GM18507 (cell line): Measurements from ENCODE around the gene SAA4.
"Not testable (repeated sequence)": the region's sequence is repeated elsewhere in the genome, so short reads cannot be mapped to it uniquely, and the experiment has no call there.

Source experiments
- DNase-seq: peaks from one replicate; pipeline ENCODE4 v3.0.0; 2011; ENCODE audit warnings: low read depth; ENCODE audit not compliant: insufficient read length; ENCODE audit errors: extremely low spot score
- FAIRE-seq: peaks from 2 replicates; lab custom pipeline; 2011; peaks lifted over from hg19 to GRCh38; lab: Jason Lieb, UNC

Gene SAA4

DNA sequence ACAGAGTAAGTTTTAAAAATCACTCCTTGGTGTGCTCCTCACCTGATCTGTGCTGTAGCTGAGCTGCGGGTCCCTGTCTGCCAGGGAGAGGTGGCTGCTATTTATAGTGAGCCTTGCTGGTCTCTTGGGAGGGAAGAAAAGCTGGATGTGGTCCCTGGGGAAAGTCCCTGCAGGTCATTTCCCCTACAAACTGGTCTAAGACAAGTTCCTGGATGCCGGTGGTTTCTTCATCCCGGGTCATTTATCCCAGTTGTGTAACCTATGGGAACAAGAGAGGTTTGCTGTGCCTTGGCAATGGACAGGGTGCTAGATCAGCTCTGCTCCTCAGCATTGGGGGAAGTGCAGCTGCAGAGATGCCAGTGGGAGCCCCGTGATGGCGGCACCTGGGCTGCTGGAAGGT lies 12.0 kb upstream of the SAA4 start, which contains the start of gene SAA2:
Gene SAA2, minus strand, starts transcription at position 108 of the 400 bp plus-strand sequence. CDS start 657 bp downstream, outside the sequence.
- FAIRE-seq (no peak), DNase-seq (no peak)

DNA sequence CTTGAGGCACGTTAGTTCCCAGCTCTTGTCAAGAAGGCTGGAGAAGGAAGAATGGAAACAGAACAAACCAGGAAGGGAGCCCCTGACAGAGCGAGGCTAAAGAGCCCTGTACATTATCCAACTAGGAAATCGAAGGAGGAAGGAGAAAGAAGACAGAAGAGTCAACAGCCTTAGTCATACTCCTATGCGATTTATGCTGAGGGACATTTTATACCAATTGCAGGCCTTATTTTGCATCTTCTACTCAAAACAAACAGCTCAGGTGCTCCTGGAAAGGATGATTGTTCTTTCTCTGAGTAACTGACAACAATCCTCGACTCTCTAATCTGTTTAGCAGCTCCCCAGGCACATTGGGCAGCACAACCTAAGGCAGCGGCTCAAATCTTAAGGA lies 10.6 kb upstream of the SAA4 start:
- not testable (repeated sequence) for DNase-seq, FAIRE-seq

DNA sequence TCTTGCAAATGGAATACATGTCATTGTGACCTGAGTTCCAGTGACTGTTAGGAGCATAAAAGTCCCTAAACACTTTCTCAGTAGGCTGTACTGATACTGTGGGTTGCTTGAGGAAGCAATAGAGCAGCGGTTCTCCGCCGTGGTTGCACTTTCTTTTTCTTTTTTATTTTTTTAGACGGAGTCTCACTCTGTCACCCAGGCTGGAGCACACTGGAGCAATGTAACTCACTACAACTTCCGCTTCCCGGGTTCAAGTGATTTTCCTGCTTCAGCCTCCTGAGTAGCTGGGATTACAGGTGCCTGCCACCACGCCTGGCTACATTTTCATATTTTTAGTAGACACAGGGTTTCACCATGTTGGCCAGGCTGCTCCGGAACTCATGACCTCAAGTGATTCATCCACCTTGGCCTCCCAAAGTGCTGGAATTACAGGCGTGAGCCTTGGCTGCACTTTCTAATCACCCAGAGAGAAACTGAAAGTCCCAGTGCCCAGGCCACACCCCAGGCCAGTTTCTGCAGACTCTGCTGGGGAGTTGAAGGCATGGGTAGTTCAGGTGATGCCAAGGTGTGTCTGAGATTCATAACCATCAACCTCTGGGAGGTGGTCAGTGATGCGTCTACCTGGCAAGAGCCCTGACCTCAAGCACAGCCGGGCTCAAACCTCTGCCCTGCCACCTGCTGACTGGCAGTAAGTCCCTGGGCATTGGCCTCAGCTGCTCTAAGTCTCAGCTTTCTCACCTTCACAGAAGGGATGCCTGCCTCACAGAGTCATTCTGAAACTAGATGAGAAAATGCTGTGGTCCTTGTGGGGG lies 10.0 kb upstream of the SAA4 start:
- peak; percentile 97 for FAIRE-seq
- not testable (repeated sequence) for DNase-seq

DNA sequence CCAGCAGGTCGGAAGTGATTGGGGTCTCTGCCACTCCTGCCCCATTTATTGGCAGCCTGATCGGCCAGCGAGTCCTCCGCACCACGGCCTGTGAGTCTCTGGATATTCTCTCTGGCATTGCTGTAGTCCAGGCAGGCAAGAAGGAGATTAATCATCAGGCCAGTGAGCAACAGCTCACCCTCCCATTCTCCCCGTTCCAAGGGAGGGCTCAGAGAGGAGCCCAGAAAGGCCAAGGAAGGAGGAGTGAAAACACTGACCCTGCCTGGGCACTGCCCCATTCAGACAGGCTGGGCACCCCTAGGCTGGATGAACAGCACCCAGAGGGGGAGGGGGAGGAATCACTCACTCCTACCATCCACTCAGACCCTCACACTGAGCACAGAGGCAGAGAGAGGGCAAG lies 8.8 kb upstream of the SAA4 start:
- FAIRE-seq (no peak), DNase-seq (no peak)

DNA sequence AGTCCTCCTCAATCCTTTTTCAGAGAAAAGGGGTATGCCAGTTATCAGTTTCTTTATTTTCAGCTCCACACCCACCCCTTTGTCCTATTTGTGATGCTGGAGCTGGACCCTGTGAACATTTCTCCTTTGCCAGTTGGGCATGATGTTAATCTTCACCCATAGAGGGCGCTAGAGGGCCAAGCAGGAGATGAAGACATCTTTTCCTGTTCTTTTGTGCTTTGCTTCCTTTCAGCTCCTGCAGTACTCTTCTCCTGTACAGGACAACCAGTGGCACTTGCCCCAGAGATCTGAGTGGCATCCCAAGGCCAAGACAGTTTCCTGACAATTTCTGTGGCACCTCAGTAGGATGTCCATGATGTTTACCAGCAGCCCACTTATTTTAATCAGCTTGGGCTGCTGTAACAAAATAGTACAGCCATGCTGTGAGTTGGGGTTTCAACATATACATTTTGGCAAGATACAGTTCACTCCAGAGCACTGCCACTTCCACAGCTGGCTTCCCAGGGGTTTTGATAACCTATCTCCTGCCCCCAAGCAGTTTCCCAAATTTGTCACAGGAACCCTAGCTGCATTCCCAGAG lies 7.3 kb upstream of the SAA4 start:
- no peak for DNase-seq
- FAIRE-seq: peak; percentile 83

DNA sequence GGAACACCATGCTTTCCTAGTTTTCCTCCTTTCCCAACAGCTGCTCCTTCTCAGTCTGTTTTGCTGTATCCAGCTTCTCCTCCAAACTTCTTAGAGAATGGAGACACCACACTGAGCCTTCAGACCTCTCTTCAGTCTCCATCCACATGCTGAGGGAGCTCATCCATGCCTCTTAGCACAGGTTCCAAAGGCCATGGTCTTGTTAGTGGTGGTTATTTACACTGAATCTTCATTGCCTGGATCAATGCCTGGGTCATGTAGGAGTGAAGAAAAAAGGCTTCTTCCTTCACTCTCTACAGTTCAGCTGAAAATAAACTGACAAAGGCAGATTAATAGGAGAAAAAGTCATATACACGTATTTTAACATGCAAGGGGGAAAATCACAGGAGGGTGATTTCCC lies 3.1 kb upstream of the SAA4 start:
- FAIRE-seq: no peak
- no peak for DNase-seq

DNA sequence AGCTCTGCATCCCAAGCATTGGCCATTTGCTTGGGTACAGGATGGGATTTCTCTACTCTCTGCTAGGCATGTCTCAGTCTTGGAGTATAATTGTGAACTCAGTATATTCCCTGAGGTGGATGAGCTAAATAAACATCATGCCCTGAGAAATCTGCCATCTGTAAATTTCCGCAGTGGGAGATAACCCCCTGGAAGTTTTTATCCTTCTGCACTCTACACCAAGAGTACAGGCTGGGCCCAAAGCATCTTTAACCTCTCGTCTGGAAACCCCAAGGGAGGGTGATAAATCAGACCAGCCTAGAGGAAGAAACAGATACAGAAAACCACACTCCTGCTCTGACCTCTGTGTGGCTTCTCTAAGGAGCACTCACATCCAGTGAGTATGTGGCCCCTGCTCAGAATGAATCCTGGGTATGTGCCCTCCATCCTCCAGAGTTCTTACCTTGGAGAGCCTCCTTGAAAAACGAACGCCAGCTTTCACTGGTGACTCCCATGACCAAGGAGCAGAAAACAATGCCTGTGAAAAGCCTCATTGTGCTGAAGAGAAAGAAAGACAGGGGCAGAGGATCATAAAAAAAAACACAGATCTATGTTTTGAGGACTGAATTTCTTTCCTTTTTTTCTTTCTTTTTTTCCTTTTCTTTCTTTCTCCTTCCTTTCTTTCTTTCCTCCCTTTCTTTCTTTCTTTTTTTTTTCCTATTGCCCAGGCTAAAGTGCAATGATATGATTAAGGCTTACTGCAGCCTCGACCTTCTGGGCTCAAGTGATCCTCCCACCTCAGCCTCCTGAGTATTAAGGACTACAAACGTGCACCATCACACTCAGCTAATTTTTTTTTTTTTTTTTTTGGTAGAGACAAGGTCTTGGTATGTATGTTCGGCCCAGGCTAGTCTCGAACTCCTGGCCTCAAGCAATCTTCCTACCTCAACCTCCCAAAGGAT lies 938 bp downstream of the SAA4 start:
- FAIRE-seq (no peak), DNase-seq (no peak)

DNA sequence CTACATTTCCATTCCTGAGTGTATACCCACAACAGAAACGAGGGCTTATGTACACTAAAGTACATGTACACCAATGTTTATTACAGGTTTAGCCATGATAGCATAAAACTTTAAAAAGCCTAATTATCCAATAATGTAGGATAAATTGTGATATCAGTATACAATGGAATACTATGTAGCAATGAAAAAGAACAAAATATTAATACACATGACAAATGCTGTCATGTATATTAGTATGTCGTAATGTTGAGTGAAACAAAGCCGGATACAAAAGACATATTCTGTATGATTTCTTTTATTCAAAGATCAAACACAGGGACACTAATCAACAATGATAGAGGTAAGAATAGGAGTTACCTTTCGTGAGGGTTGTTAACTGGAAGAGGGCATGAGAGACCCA lies 2.7 kb downstream of the SAA4 start:
- no peak for FAIRE-seq
- no peak for DNase-seq

DNA sequence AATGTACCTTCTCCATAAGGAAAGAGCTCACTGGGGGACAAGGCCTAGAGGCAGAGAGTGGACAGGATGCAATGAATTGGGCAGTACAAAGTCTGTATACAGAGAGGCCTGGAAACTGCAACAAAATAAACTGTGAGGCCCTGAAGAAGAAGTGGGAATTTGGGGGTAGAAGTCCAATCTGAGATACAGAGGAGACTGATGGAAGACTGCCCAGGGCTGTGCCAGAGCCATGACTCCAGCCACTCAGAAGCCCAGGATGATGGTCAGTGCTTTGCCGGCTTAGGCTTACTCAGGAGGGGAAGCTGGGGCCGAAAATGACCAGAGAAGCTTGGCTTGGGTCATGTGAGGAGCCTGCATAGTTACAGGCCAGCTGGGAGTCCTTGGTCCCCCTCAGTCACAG lies 5.7 kb downstream of the SAA4 start:
- FAIRE-seq: no peak
- DNase-seq: no peak

DNA sequence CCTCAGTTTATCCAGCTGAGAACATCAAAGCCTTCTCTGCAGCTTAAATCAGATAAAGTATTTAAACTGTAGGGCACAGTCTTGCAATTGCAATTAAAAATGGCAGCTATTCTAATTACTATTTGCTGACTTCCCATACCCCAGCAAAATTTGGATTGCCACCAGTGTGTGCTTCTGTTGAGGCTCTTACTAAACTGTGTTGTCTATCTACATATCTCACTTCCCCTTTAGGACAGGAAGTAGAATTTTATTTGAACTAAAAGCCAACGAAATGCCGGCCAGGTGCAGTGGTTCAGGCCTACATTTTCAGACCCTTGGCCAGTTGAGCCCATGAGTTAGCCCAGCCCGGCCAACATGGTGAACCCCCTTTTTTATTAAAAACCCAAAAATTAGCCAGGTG lies 7.1 kb downstream of the SAA4 start:
- DNase-seq (peak; percentile 53), FAIRE-seq (peak; percentile 85)

DNA sequence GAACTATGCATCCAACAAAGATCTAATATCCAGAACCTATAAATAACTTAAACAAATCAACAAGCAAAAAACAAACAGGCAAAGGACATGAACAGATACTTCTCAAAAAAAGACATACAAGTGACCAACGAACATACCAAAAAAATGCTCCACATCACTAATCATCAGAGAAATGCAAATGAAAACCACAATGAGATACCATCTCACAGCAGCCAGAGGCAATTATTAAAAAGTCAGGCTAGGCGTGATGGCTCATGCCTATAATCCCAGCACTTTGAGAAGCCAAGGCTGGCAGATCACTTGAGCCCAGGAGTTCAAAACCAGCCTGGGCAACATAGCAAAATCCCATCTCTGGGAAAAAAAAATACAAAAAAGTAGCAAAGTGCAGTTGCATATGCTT lies 10.7 kb downstream of the SAA4 start:
- FAIRE-seq (peak; percentile 72), DNase-seq (no peak)

DNA sequence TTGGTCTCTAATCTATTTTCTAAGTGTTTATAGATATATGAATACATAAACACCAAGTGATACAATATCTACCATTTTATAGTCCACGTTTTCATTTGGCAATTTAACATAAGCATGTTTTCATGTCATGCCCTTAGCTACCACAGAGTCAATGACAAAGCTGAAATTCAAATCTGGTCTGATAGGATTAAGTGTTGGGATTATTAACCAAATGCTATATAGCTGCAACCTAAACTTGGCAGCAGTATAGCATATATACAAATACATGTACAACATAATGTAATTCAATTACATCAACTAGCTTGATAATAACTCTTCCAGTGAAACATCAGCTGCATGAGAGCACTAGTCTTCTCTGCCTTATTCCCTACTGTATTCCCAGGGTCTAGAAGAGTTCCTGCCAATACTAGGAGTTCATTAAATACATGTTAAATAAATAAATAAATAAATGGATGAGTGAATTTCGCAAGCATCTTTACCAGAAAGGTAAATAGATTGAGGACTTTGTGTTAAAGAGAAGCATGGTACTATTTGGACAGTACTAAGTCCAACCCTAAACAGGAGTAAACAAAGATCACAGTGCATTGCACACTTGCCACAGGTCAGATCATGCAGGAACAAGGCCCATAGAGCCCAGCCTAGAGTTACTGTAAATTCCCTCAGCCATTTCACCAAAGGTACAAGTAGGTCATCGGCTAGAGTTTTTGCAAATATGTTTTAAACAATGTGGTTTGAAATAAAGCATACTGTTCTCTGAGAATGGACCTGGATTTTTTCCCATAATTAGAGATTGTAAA lies 12.8 kb downstream of the SAA4 start:
- FAIRE-seq: no peak
- no peak for DNase-seq

DNA sequence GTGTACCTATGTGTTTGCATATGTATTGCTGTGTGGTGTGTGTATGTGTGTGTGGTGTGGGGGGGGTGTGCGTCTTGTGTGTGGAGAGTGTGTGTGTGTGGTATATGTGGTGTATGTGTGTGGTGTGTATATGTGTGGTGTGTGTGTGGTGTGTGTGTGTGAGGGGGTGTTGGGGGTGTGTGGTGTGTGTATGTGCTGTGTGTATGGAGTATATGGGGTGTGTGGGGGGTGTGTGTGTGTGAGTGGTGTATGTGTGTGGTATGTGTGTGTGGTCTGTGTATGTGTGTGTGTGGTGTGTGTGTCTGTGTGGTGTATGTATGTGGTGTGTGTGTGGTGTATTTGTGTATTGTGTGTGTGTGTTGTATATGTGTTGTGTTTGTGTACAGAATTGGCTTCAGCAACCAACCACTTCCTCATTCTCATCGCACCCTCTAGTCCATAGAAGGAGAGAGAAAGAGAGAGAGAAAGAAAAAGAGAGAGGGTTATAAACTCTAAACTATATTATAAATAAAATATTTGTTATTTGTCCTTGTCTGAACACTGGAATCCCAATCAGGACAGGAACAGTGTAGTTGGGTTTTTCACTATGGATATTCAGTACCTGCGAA lies 13.7 kb downstream of the SAA4 start:
- no peak for FAIRE-seq
- no peak for DNase-seq

DNA sequence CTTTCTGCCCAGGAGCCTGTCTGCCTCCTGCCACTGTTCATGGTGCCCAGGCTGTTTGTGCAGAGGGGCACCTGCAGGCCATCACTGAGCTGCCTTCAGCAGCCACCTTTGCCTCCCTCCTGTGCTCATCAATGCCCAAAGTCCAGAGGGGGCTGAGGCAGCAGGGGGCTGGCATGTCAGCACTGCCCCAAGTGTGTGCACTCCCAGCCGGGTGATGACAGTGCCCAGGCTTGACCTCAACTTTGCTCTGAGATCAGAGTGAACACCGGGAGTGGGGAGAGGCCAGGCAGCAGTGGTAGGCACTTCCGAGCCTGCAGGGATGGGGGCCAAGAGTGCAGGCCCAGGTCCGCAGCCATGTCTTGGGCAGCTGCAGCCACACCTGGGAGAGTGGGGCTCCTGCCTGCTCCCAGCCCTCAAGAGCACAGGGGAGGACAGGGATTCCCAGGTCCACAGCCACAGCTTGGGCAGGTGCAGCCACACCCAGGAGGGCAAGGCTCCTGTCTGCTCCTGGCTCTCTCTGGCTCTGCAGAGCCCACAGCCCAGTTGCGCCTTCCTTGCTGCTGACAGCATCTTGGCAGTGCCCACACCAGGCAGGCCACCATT lies 15.2 kb downstream of the SAA4 start:
- DNase-seq (no peak), FAIRE-seq (no peak)

DNA sequence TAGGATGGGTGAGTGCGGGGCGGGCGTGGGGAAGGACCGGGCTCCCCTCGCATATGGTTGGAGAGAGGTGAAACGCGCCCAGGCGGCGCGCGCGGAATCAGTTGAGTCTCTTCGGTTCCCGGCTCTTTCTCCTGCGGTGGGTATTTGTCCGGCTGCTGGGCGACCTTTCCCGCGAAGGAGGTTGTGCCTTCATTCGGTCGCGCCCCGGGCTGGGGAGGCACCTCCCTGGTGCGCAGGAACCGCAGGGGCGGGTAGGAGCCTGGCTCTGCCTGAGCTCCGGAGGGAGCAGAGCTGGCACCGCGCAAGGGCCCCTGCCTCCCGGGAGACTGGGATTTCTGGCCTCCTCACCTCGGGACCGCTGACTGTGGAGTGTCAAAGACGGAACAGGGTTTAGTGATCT lies 27.5 kb downstream of the SAA4 start:
- DNase-seq (no peak), FAIRE-seq (no peak)

DNA sequence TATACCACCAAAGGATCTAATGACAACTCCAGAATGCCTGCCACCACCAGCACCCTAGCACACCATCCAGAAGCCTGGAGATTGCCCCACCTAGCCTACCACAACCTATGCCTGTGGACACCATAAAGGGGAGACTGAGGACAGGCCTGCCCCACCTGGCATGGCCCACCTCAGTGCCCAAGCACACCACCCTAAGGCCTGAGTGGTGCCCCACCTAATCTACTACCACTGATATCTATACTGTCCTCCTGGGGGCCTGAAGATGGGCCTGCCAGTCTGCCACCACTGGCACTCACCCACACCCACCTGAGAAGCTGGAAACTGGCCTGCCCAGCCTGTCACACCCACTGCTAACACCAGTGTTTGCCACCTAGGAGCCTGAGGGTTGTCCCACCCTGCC lies 31.8 kb downstream of the SAA4 start:
- FAIRE-seq (no peak), DNase-seq (no peak)

DNA sequence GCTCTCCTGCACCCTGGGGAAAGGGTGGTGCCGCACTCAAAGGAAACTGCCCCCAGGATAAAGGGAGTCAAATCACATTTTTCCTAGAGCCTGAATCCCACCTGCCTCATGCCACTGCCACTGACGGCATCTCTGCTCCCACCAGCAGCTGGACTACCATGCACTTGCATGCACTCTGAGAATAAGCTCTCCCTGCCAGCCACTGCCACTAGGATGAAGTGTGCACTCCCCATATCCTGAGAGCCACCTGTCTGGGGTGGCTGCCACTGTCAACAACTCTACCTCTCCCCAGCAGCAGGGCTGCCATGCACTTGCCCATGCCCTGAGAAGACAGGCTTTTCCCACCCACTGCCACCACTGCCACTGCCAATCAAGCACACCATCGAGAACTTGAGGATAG lies 32.4 kb downstream of the SAA4 start:
- DNase-seq (no peak), FAIRE-seq (no peak)

DNA sequence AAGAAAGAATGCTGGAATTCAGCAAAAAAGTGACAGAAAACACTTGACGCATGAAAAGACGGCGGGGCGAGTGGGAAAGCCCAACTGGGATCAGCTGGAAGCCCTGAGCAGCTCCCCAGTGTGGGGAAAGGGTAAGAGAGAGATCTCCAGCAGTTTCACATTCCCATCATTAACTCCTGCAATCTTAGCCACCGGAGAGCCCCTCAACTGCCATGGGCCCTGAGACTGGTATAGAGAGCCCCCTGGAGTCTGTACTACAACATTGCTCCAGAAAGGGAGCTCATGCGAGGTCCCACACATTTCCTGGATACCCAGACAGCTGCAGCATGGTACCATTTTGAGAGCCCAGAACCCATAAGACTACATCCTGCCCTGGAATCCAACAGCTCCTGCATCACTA lies 32.9 kb downstream of the SAA4 start:
- DNase-seq: no peak
- FAIRE-seq: peak; percentile 76

DNA sequence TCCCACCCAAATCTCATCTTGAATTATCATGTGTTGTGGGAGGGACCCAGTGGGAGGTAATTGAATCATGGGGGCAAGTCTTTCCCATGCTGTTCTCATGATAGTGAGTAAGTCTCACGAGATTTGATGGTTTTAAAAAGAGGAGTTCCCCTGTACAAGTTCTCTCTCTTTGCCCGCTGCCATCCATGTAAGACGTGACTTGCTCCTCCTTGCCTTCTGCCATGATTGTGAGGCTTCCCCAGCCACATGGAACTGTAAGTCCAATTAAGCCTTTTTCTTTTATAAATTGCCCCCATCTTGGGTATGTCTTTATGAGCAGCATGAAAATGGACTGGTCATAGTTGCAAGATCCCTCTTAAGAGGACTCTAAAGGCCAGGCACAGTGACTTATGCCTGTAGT lies 38.9 kb downstream of the SAA4 start:
- not testable (repeated sequence) for FAIRE-seq, DNase-seq
